PC-9 (cell line): Measurements from ENCODE around the gene TUBA3E.

Source experiments
- CTCF ChIP-seq: fragments of 200-600 bp; sonication (generic); conservative IDR thresholded peaks from 2 replicates; pipeline ENCODE4 v1.6.1; 2017; ENCODE audit warnings: mixed run types, antibody characterized with exemption, mild to moderate bottlenecking, moderate library complexity
- EZH2 ChIP-seq: fragments of 200-600 bp; sonication (generic); IDR thresholded peaks from 2 replicates; pipeline ENCODE4 v1.8.0; 2017; ENCODE audit warnings: antibody characterized with exemption, low read depth

- TF ChIP-seq CTCF = no peak
- TF ChIP-seq EZH2 = no peak
Observed at GRCh38 chr2:130162968-130163367, 35.3 kb downstream of the TUBA3E start.
